Gastrocnemius medialis (tissue), 4 donors: Measurements from ENCODE around the gene LDB3.

Experiments
- POLR2A ChIP-seq, 2 donors: fragments of 450-650 bp; IDR thresholded peaks; one replicate each; pipeline ENCODE4 v1.6.1; 2017; ENCODE audit warnings: antibody characterized with exemption in 2 of 2, mild to moderate bottlenecking in 2 of 2, moderate library complexity in 2 of 2
- TF ChIP-seq, protein P1 (sequence below), 5 experiments: fragments of 450-650 bp in 3 of 5; fragments of 200-600 bp in 2 of 5; sonication (generic) in 2 of 5; IDR thresholded peaks in 4 of 5; conservative IDR thresholded peaks in 1 of 5; 1 replicate in 4 of 5; 2 replicates in 1 of 5; pipeline ENCODE4 v1.5.1; 2016 to 2019; ENCODE audit warnings: antibody characterized with exemption in 5 of 5, mild to moderate bottlenecking in 3 of 5, moderate library complexity in 3 of 5

GRCh38 chr10:86642021-86642420, 26.3 kb upstream of the LDB3 start:
- TF ChIP-seq, protein P1, sequence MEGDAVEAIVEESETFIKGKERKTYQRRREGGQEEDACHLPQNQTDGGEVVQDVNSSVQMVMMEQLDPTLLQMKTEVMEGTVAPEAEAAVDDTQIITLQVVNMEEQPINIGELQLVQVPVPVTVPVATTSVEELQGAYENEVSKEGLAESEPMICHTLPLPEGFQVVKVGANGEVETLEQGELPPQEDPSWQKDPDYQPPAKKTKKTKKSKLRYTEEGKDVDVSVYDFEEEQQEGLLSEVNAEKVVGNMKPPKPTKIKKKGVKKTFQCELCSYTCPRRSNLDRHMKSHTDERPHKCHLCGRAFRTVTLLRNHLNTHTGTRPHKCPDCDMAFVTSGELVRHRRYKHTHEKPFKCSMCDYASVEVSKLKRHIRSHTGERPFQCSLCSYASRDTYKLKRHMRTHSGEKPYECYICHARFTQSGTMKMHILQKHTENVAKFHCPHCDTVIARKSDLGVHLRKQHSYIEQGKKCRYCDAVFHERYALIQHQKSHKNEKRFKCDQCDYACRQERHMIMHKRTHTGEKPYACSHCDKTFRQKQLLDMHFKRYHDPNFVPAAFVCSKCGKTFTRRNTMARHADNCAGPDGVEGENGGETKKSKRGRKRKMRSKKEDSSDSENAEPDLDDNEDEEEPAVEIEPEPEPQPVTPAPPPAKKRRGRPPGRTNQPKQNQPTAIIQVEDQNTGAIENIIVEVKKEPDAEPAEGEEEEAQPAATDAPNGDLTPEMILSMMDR (IDR thresholded peaks at IDR 0.05 in 4 of 5, conservative IDR thresholded peaks at IDR 0.05 in 1 of 5): no peak
- TF ChIP-seq POLR2A (IDR thresholded peaks at IDR 0.05): no peak
